Cardiac muscle cell (in vitro differentiated cells and primary cell): Measurements from ENCODE around the gene PPP3R1. TPM values are rescaled to one million over a fixed set of nuclear protein-coding genes. Genes with fewer than 3 reads are reported as not detected.
A peak's percentile ranks its signal among the peaks of the same experiment; 100 is the strongest.

Experiments used
- DNase-seq, 2 donors: peaks; one replicate each; pipeline versions ENCODE4 v3.0.0 to v3.0.0-alpha.2; 2010 to 2017; ENCODE audit warnings: low read depth in 1 of 2, low spot score in 1 of 2
- H3K27ac ChIP-seq: fragments of 200-600 bp; sonication (generic); 2 replicates; pipeline ENCODE4 v1.5.1; 2016
- H3K27me3 ChIP-seq: fragments of 200-600 bp; sonication (generic); 2 replicates; pipeline ENCODE4 v1.6.0; 2016; ENCODE audit warnings: control low read depth
- H3K36me3 ChIP-seq: fragments of 200-600 bp; sonication (generic); 2 replicates; pipeline ENCODE4 v1.5.1; 2016; ENCODE audit warnings: control low read depth
- H3K4me1 ChIP-seq: fragments of 200-600 bp; sonication (generic); 2 replicates; pipeline ENCODE4 v1.8.1; 2017; ENCODE audit warnings: low read depth, mild to moderate bottlenecking, mixed run types
- H3K4me3 ChIP-seq: fragments of 200-600 bp; sonication (generic); 2 replicates; pipeline ENCODE4 v1.5.1; 2016; ENCODE audit warnings: mild to moderate bottlenecking
- H3K9me3 ChIP-seq: fragments of 200-600 bp; sonication (generic); 2 replicates; pipeline ENCODE4 v1.5.1; 2017; ENCODE audit warnings: low read depth, mild to moderate bottlenecking, control low read depth
- CTCF ChIP-seq: IDR thresholded peaks from 2 replicates; pipeline ENCODE4 v1.5.1; 2012; ENCODE audit warnings: low read depth, mild to moderate bottlenecking, low read length
- polyA plus RNA-seq: library from polyadenylated mRNA; unstranded; fragments of >200 nt; fragmentation: Nextera tagmentation; extraction: Ambion mirVana; gene quantifications from 2 replicates; pipeline ENCODE4 v1.2.1, GENCODE V29; 2016
- total RNA-seq: library from RNA; depleted of rRNA; stranded (reverse); fragments of >200 nt; gene quantifications from 2 replicates; pipeline ENCODE4 v1.2.3, GENCODE V29; 2016

PPP3R1 gene
- total and polyA plus RNA-seq, 2 experiments from 2014 or later: 2.3 to 17.0 TPM

- H3K4me1 ChIP-seq: peaks cover 17% of the 10 kb centered on the region
- DNase-seq: no peak
- H3K36me3 ChIP-seq: peaks cover 5% of the 10 kb centered on the region
- TF ChIP-seq CTCF: no peak
- no peaks in the 10 kb centered on the region for H3K27me3 ChIP-seq
- no peak overlapping the region for H3K4me3 ChIP-seq
- no peak overlapping the region for H3K27ac ChIP-seq
- no peaks in the 10 kb centered on the region for H3K9me3 ChIP-seq
These were observed 96.7 kb downstream of the PPP3R1 start for GRCh38 chr2:68155618-68156017.

GRCh38 chr2:68152681-68153347, 99.5 kb downstream of the PPP3R1 start:
- peak in 1 of 2 donors; percentile 16 for DNase-seq
- peaks cover 11% of the 10 kb centered on the region for H3K4me1 ChIP-seq

GRCh38 chr2:68151037-68151436, 101.3 kb downstream of the PPP3R1 start:
- DNase-seq: peak in 1 of 2 donors; percentile 8
- TF ChIP-seq CTCF: no peak
- H3K4me1 ChIP-seq: peaks cover 7% of the 10 kb centered on the region
- no peaks in the 10 kb centered on the region for H3K9me3 ChIP-seq
- no peaks in the 10 kb centered on the region for H3K36me3 ChIP-seq
- no peak overlapping the region for H3K27ac ChIP-seq
- H3K27me3 ChIP-seq: no peaks in the 10 kb centered on the region
- no peak overlapping the region for H3K4me3 ChIP-seq

More at GRCh38 chr2:68152681-68153347, 99.5 kb downstream of the PPP3R1 start:
- TF ChIP-seq CTCF: no peak
- Histone ChIP-seq H3K27ac (no peak overlapping the region), H3K4me3 (no peak overlapping the region), H3K27me3 (no peaks in the 10 kb centered on the region), H3K36me3 (no peaks in the 10 kb centered on the region), H3K9me3 (no peaks in the 10 kb centered on the region)

GRCh38 chr2:68141875-68142274, 110.5 kb downstream of the PPP3R1 start:
- Histone ChIP-seq H3K9me3 (no peaks in the 10 kb centered on the region), H3K4me3 (no peak overlapping the region), H3K27me3 (no peaks in the 10 kb centered on the region), H3K4me1 (no peaks in the 10 kb centered on the region), H3K27ac (no peak overlapping the region), H3K36me3 (peaks cover 8% of the 10 kb centered on the region)
- DNase-seq: no peak
- TF ChIP-seq CTCF: no peak

GRCh38 chr2:68135448-68136320, 116.6 kb downstream of the PPP3R1 start:
- H3K27me3 ChIP-seq: no peaks in the 10 kb centered on the region
- no peak overlapping the region for H3K4me3 ChIP-seq
- H3K36me3 ChIP-seq: peaks cover 6% of the 10 kb centered on the region
- H3K4me1 ChIP-seq: no peaks in the 10 kb centered on the region
- TF ChIP-seq CTCF: no peak
- no peaks in the 10 kb centered on the region for H3K9me3 ChIP-seq
- no peak overlapping the region for H3K27ac ChIP-seq
- no peak for DNase-seq
